Measurements from ENCODE around the gene UBE2E1. TPM values are rescaled to one million over a fixed set of nuclear protein-coding genes. Genes with fewer than 3 reads are reported as not detected.

UBE2E1 gene
- total and polyA plus RNA-seq, 2 of the 4 experiments (the other 2 are of a cell fraction) = 54.1 to 91.6 TPM

- no CpG with 5 or more reads among the region's 2 CpGs for WGBS, 2 experiments (ENCODE audit: extremely low coverage in 2 of 2, insufficient read length in 1 of 2)
Measured at GRCh38 chr3:23923786-23924185, 118.0 kb downstream of the UBE2E1 start.

More at GRCh38 chr3:23923786-23924185, 118.0 kb downstream of the UBE2E1 start:
- Histone ChIP-seq H4K91ac (ENCODE audit: insufficient read depth, low read depth, low read length) (no peak overlapping the region), H3K9me1 (ENCODE audit: insufficient read depth, low read length) (peaks cover 4% of the 10 kb centered on the region; the same call in 1 of the 2 replicates), H2BK5ac (ENCODE audit: low read depth, low read length, poor library complexity, severe bottlenecking) (no peak overlapping the region), H2BK15ac (ENCODE audit: low read depth, low read length) (no peak overlapping the region), H3K9ac (ENCODE audit: low read depth, low read length) (no peak overlapping the region), H2AFZ (replicated peaks; ENCODE audit: low read length, poor library complexity) (no peak overlapping the region), H3K27ac (ENCODE audit: insufficient read depth, low read length) (no peak overlapping the region), H3K4me1 (ENCODE audit: control insufficient read depth, insufficient read depth, low read length) (peaks cover 2% of the 10 kb centered on the region; the same call in 1 of the 2 replicates), H4K5ac (ENCODE audit: low read depth, low read length) (no peak overlapping the region), H3K4me3 (ENCODE audit: insufficient read depth, low read depth, low read length) (no peak overlapping the region), H2BK20ac (ENCODE audit: low read depth, low read length) (no peak overlapping the region), H3K36me3 (ENCODE audit: control insufficient read depth, insufficient read depth, low read length) (peaks cover 8% of the 10 kb centered on the region), H2AK9ac (replicated peaks; ENCODE audit: low read depth, low read length, poor library complexity) (no peak overlapping the region), H3K27me3 (ENCODE audit: control insufficient read depth, insufficient read depth, low read length) (no peaks in the 10 kb centered on the region), H3K56ac (ENCODE audit: extremely low read depth, insufficient read depth, low read length) (no peak overlapping the region), H4K20me1 (ENCODE audit: insufficient read depth, low read length) (peaks cover 23% of the 10 kb centered on the region), H3K79me1 (ENCODE audit: low read depth in 1 of 2, low read length in 2 of 2) (peaks cover 3 to 18% of the 10 kb centered on the region in 2 experiments), H3K14ac (replicated peaks; ENCODE audit: low read depth, low read length) (no peak overlapping the region), H3K9me3 (ENCODE audit: control insufficient read depth, insufficient read depth, low read length) (no peaks in the 10 kb centered on the region), H3K18ac (ENCODE audit: low read depth, low read length) (no peak overlapping the region), H3K4me2 (ENCODE audit: low read depth, low read length) (no peak overlapping the region), H3K23ac (ENCODE audit: low read depth, low read length) (no peak overlapping the region), H2AK5ac (ENCODE audit: low read depth, low read length) (no peak overlapping the region), H4K8ac (ENCODE audit: low read depth in 2 of 2, low read length in 2 of 2) (no peak overlapping the region), H2BK120ac (ENCODE audit: low read depth, low read length) (no peak overlapping the region), H3K4ac (ENCODE audit: low read depth, low read length) (no peak overlapping the region)
- in situ Hi-C loops (cut with MboI; ENCODE audit: low sequenced_read_pairs) = no loop called here
- ATAC-seq (ENCODE audit: low read depth) = peak; percentile 75
- dilution Hi-C loops (cut with HindIII; ENCODE audit: low sequenced_read_pairs, unreplicated experiment) = no loop called here
- intact Hi-C loops (cut with micrococcal nuclease) = no loop called here
- no TSS peak for BruUV-seq (replicated peaks)
- TF ChIP-seq NFE2L2 (IDR thresholded peaks at IDR 0.05; ENCODE audit: low read depth, low read length) (no peak), BHLHE40 (IDR thresholded peaks at IDR 0.05; ENCODE audit: low read depth, low read length) (peak; percentile 28; the same call in 1 of the 2 replicates)
- ChIA-PET POLR2A (ENCODE audit: unreplicated experiment) (interaction anchor here (1.0 kb wide), 1 partner anchor 22 kb away, joined by 5 read pairs; no protein-coding TSS in a partner anchor), CTCF (interaction anchor here (0.6 kb wide), 1 partner anchor 176 kb away, joined by 3 read pairs; no protein-coding TSS in a partner anchor)
- DNase-seq = peak; percentile 83
